NOMO-1 treated with dmso at 0.1 percent for 144 hours (cell line): Measurements from ENCODE around the gene ZNF846.
"Not testable (repeated sequence)": the region's sequence is repeated elsewhere in the genome, so short reads cannot be mapped to it uniquely, and the experiment has no call there.

Source experiments
- DNase-seq: peaks from one replicate; lab custom pipeline; 2025; ENCODE audit not compliant: unreplicated experiment; lab: John Stamatoyannopoulos, UW

Gene ZNF846

GRCh38 chr19:9785367-9786331 lies 17.1 kb upstream of the ZNF846 start:
- DNase-seq: peak; percentile 93

- not testable (repeated sequence) for DNase-seq
Measured at GRCh38 chr19:9784163-9784496, 15.6 kb upstream of the ZNF846 start.

GRCh38 chr19:9782338-9782737 lies 13.8 kb upstream of the ZNF846 start:
- DNase-seq: no peak

GRCh38 chr19:9757544-9758501 lies 10.7 kb downstream of the ZNF846 start:
- DNase-seq: no peak

GRCh38 chr19:9752701-9753443 lies 15.7 kb downstream of the ZNF846 start:
- no peak for DNase-seq

GRCh38 chr19:9751446-9751845 lies 17.1 kb downstream of the ZNF846 start:
- DNase-seq: no peak

GRCh38 chr19:9741476-9742171 lies 26.9 kb downstream of the ZNF846 start:
- DNase-seq: no peak

- DNase-seq: no peak
Measured at GRCh38 chr19:9735986-9736385, 32.6 kb downstream of the ZNF846 start.

GRCh38 chr19:9730056-9730455 lies 38.5 kb downstream of the ZNF846 start:
- not testable (repeated sequence) for DNase-seq

GRCh38 chr19:9729162-9729561 lies 39.4 kb downstream of the ZNF846 start:
- no peak for DNase-seq

GRCh38 chr19:9727644-9728043 lies 40.9 kb downstream of the ZNF846 start:
- DNase-seq: no peak

- DNase-seq: not testable (repeated sequence)
Measured at GRCh38 chr19:9725508-9726201, 42.9 kb downstream of the ZNF846 start.

- DNase-seq: no peak
Measured at GRCh38 chr19:9724157-9724556, 44.4 kb downstream of the ZNF846 start.

- DNase-seq: peak; percentile 89
Measured at GRCh38 chr19:9721861-9722260, 46.7 kb downstream of the ZNF846 start.

GRCh38 chr19:9720541-9720940 lies 48.0 kb downstream of the ZNF846 start:
- no peak for DNase-seq

- no peak for DNase-seq
Measured at GRCh38 chr19:9711815-9712214, 56.7 kb downstream of the ZNF846 start.

- DNase-seq: peak; percentile 87
Measured at GRCh38 chr19:9709305-9709704, 59.2 kb downstream of the ZNF846 start.

- no peak for DNase-seq
Measured at GRCh38 chr19:9705836-9706235, 62.7 kb downstream of the ZNF846 start.

- DNase-seq: no peak
Measured at GRCh38 chr19:9702186-9702585, 66.4 kb downstream of the ZNF846 start.
